GM12864 (cell line): ENCODE data around the gene VSTM2A.

Experiments
- DNase-seq: peaks from one replicate; pipeline ENCODE4 v3.0.0-alpha.2; 2011; ENCODE audit warnings: low read depth
- H3K4me3 ChIP-seq: 2 replicates; pipeline ENCODE4 v1.5.1; 2011; ENCODE audit warnings: mild to moderate bottlenecking, low read depth, low read length, control low read depth
- CTCF ChIP-seq: IDR thresholded peaks from 2 replicates; pipeline ENCODE4 v1.5.1; 2011; ENCODE audit warnings: low read depth, mild to moderate bottlenecking, moderate library complexity, low read length, control low read depth, inconsistent platforms; ENCODE audit errors: missing control alignments

VSTM2A gene

DNA sequence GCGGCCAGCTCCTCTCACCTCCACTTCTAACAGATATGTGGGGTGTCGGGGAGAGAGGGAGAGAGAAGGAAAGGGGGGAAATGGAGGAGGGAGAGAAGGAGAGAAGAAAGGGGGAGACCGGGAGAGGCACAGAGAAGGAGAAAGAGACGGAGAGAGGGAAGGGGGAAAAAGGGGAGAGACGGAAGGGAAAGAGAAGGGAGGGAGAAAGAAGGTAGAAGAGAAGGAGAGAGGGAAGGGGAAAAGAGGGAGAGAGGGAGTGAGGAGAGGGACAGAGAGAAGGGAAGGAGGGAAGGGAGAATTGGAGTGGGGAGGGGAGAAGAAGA is 3.0 kb downstream of the VSTM2A start:
- H3K4me3 ChIP-seq: no peak overlapping the region
- TF ChIP-seq CTCF: no peak
- no peak for DNase-seq

DNA sequence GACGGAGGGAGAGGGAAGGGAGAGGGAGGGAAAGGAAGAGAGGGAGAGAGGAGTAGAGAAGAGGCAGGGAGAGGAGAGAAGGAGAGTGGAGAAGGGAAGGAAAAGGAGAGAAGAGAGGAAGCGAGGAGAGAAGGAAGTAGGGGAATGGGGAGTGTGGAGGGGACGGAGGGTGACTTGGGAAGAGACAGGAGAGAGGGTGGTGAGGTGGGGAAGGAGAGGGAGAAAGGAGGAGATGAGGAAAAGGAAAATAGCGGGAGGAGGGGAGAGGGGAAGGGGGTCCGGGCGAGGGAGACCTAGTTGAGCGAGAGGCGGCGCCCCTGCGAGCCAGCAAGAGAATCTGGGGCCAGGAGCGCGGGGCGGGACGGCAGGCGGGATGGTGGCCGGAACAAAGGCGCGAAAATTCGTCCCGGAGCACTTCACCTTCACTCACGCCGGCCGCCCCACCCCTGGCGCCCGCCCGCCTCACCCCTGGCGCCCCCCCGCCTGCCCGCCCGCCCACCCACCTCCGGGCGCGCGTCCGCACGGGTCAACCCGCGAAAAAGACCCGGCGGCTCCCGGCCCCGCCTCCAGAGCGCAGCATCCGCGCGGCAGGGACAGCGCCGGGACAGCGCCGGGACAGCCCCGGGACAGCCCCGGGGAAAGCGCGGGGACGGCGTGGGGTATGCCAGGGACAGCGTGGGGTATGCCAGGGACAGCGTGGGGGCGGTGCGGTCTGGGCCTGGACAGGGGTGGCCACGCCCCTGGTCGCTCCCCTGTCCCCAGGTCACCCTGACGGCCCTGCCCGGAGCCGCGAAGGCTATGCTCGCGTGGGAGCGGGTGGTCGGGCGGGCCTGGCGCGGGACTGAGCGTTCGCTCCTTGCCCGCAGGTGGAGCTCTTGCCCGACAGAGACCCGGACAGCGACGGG is 4.2 kb downstream of the VSTM2A start:
- H3K4me3 ChIP-seq: no peak overlapping the region
- DNase-seq: no peak
- no peak for TF ChIP-seq CTCF

DNA sequence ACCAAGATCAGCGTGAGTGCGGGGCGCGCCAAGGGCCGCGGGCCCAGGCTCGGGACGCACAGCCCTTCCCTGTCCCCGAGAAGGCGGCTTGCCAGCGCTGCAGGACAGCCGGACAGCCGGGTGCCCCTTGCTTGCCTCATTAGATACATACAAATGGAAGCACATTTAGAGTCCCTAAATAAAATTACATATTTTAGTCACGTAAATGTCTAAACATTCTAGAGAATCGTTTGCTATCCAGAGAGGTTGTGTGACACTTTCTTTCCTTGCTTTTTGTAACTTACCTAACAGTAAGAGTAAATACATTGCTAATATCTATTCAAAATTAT is 4.8 kb downstream of the VSTM2A start:
- no peak for DNase-seq
- no peak for TF ChIP-seq CTCF
- no peak overlapping the region for H3K4me3 ChIP-seq

DNA sequence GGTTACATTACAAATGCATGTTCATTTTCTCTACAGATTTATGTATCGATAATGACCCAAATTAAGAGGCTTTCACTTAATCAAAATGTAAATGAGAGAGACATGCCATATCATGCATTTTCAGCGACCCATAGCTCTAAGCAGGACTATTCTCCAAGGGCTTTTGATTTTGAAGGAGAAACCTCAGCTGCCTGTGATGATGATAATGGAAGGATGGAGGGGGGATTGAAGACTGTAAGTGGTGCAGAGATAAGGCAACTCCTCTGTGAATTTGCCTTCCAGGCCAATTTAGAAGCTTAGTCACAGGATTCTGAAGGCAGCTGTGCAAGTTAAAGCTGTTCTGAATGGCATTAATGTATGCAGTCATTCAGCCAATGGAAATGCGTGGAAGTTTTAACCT is 8.3 kb downstream of the VSTM2A start:
- DNase-seq: no peak
- TF ChIP-seq CTCF: no peak
- H3K4me3 ChIP-seq: no peak overlapping the region

GRCh38 chr7:54556121-54556520 is 13.9 kb downstream of the VSTM2A start:
- no peak overlapping the region for H3K4me3 ChIP-seq
- DNase-seq: no peak
- no peak for TF ChIP-seq CTCF

DNA sequence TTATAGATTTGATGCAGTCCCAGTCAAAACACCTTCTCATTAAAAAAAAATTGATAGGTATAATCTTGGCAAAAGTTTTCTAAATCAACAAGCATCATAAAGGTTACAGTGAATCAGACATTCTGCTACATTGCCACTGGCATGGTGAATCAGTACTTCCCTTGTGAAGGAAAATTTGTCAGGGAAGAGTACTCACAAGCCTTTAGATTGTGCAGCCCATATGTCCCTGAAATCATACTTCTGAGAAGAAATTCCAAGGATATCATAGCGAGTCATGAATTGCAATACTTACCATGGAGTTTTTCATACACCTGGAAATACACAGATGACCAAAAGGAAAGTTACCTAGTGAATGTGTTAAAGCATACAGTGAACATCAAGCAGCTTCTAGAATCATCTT is 17.2 kb downstream of the VSTM2A start:
- DNase-seq: no peak
- no peak overlapping the region for H3K4me3 ChIP-seq
- no peak for TF ChIP-seq CTCF

- TF ChIP-seq CTCF: no peak
- H3K4me3 ChIP-seq: no peak overlapping the region
- DNase-seq: no peak
Observed at GRCh38 chr7:54560198-54560597, 18.0 kb downstream of the VSTM2A start.
